PFSK-1 (cell line): Measurements from ENCODE around the gene NEK10.

Source experiments
- FOXP2 ChIP-seq: optimal IDR thresholded peaks from 2 replicates; pipeline ENCODE3; 2011; ENCODE audit warnings: borderline replicate concordance, control low read depth, inconsistent platforms; ENCODE audit not compliant: insufficient read depth; ENCODE audit errors: extremely low read length, extremely low read depth
- POLR2AphosphoS5 ChIP-seq: IDR thresholded peaks from 2 replicates; pipeline ENCODE4 v1.6.1; 2012; ENCODE audit warnings: low read depth, mild to moderate bottlenecking, control low read depth, low read length, moderate library complexity
- REST ChIP-seq, 2 experiments: IDR thresholded peaks; 2 replicates each; pipeline versions ENCODE4 v1.6.1 to v1.8.0; 2011 to 2012; ENCODE audit warnings: low read depth in 2 of 2, low read length in 2 of 2, control low read depth in 1 of 2, inconsistent platforms in 1 of 2, mild to moderate bottlenecking in 1 of 2, moderate library complexity in 1 of 2; ENCODE audit not compliant: insufficient read depth in 1 of 2
- SIN3A ChIP-seq: IDR thresholded peaks from 2 replicates; pipeline ENCODE4 v1.6.1; 2012; ENCODE audit warnings: mild to moderate bottlenecking, low read length, moderate library complexity, borderline replicate concordance; ENCODE audit not compliant: insufficient read depth
- TAF1 ChIP-seq: IDR thresholded peaks from 2 replicates; pipeline ENCODE4 v1.6.1; 2012; ENCODE audit warnings: low read length, control low read depth, borderline replicate concordance; ENCODE audit not compliant: insufficient read depth

NEK10 gene

GRCh38 chr3:27385504-27385903, 16.3 kb upstream of the NEK10 start:
- TF ChIP-seq SIN3A (no peak), POLR2AphosphoS5 (no peak), TAF1 (no peak), REST (IDR thresholded peaks at IDR 0.05; ENCODE audit: insufficient read depth in 1 of 2, low read depth in 2 of 2, low read length in 2 of 2) (no peak), FOXP2 (no peak)

GRCh38 chr3:27384191-27384590, 15.0 kb upstream of the NEK10 start:
- TF ChIP-seq REST (IDR thresholded peaks at IDR 0.05; ENCODE audit: insufficient read depth in 1 of 2, low read depth in 2 of 2, low read length in 2 of 2), result no peak
- TF ChIP-seq FOXP2, result no peak
- TF ChIP-seq POLR2AphosphoS5, result no peak
- TF ChIP-seq TAF1, result no peak
- no peak for TF ChIP-seq SIN3A

DNA sequence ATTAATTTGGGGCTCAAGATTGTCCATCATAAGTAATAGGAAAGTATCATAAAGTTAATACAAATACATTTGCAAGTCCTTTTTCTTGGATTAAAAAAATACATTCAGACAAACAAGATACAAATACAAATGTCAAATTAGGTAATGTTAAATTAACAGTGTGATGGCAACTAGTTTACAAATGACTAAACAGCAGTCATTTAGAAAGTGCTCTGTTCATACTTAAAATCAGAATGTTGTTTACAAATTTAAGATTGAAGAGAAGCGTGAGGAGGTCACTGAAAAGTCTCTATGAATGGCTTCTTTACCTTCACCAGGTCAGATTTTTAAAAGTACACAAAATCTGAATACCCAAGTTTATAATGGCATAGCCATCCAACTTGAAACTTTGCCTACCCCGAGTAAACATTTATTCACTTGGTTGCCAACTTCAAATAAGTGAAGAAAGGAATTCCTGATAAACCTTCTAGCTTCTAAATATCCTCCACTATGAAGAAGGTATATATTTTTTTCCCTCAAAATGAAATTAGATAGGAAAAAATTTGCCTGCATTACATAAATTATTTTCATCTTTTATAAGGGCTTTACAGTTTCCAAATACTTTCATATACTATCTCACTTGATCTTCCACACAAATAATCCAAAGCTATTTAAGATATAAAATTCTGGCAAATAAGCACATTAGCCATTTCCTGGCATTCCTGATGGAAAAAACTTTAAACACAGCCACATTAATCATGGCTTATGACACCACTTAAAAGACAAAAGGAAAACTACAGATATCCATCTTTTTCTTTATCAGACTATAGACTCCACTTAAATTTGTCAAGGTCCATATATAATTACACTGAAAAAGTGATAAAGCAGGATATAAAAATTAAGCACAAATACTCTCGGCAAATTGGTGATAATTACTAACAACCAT, 11.5 kb upstream of the NEK10 start:
- TF ChIP-seq FOXP2 (no peak), POLR2AphosphoS5 (no peak), REST (IDR thresholded peaks at IDR 0.05; ENCODE audit: insufficient read depth in 1 of 2, low read depth in 2 of 2, low read length in 2 of 2) (no peak), SIN3A (no peak), TAF1 (no peak)

GRCh38 chr3:27378331-27378730, 9.1 kb upstream of the NEK10 start:
- TF ChIP-seq TAF1 (no peak), REST (IDR thresholded peaks at IDR 0.05; ENCODE audit: insufficient read depth in 1 of 2, low read depth in 2 of 2, low read length in 2 of 2) (no peak), POLR2AphosphoS5 (no peak), SIN3A (no peak), FOXP2 (no peak)
